Measurements from ENCODE around the gene TMEM132D. TPM values are rescaled to one million over a fixed set of nuclear protein-coding genes. Genes with fewer than 3 reads are reported as not detected.
A peak's percentile ranks its signal among the peaks of the same experiment; 100 is the strongest.

TMEM132D gene
- total and polyA plus RNA-seq, 2 of the 8 experiments (the other 6 are each of a cell fraction or from before 2014, with no cell fraction given) = 3.5 to 10.1 TPM

- no peaks in the 10 kb centered on the region for H3K27me3 ChIP-seq (replicated peaks in 1 of 4; ENCODE audit: control insufficient read depth in 3 of 4, extremely low read depth in 1 of 4, insufficient read depth in 3 of 4, low read length in 3 of 4)
- H3K23me2 ChIP-seq (ENCODE audit: low read depth, low read length) = peaks cover 2% of the 10 kb centered on the region; the same call in 1 of the 2 replicates
- peak overlapping the region; percentile 43; the same call in 1 of the 2 replicates for H2AK5ac ChIP-seq (ENCODE audit: low read depth, low read length)
- peak overlapping the region; percentile 72; the same call in 1 of the 2 replicates for H2BK20ac ChIP-seq (ENCODE audit: low read length)
- no peaks in the 10 kb centered on the region for H3K79me2 ChIP-seq (ENCODE audit: control insufficient read depth in 1 of 2, insufficient read depth in 2 of 2, low read length in 2 of 2)
- no peak overlapping the region for H3K4ac ChIP-seq (replicated peaks; ENCODE audit: insufficient read length, low read depth, low read length)
- H3K18ac ChIP-seq (ENCODE audit: extremely low read depth, low read length) = 0 out of 2 replicates have a peak overlapping the region, but pooled peaks have one; percentile 26
- no peak overlapping the region for H3K14ac ChIP-seq (ENCODE audit: insufficient read length)
- no peak overlapping the region for H2AFZ ChIP-seq (ENCODE audit: low read length)
- H3K9ac ChIP-seq (replicated peaks in 1 of 4; ENCODE audit: extremely low read depth in 1 of 4, low read depth in 3 of 4, low read length in 3 of 4) = no peak overlapping the region
- no peak overlapping the region for H4K91ac ChIP-seq (replicated peaks; ENCODE audit: insufficient read length, low read length)
- no peak overlapping the region for H3K56ac ChIP-seq (replicated peaks; ENCODE audit: insufficient read length, low read depth, low read length)
- no peak overlapping the region for H2BK120ac ChIP-seq (replicated peaks; ENCODE audit: low read depth, low read length)
- peak overlapping the region in 1 of 4 experiments; percentile 32; a peak in 1 of 8 replicates for H3K4me3 ChIP-seq (ENCODE audit: extremely low read depth in 1 of 4, insufficient read depth in 2 of 4, low read depth in 3 of 4, low read length in 4 of 4)
- FAIRE-seq (peak; percentile 80), DNase-seq (ENCODE audit: low read depth in 1 of 2, low spot score in 2 of 2) (peak in 1 of 2 experiments; percentile 31)
- no peak overlapping the region for H4K8ac ChIP-seq (ENCODE audit: extremely low read depth, insufficient read depth, low read length)
- peaks cover 4 to 20% (median 14%) of the 10 kb centered on the region in 4 experiments for H3K4me1 ChIP-seq (replicated peaks in 1 of 4; ENCODE audit: control insufficient read depth in 3 of 4, insufficient read depth in 4 of 4, low read length in 3 of 4)
- H3K36me3 ChIP-seq (ENCODE audit: control insufficient read depth in 2 of 4, insufficient read depth in 4 of 4, low read length in 3 of 4) = no peaks in the 10 kb centered on the region
- no peaks in the 10 kb centered on the region for H3K9me3 ChIP-seq (ENCODE audit: insufficient read depth in 2 of 2, low read depth in 1 of 2, low read length in 1 of 2)
- H2BK15ac ChIP-seq (ENCODE audit: low read length) = no peak overlapping the region
- H2BK5ac ChIP-seq (ENCODE audit: low read depth, low read length) = peak overlapping the region; percentile 57; the same call in 1 of the 2 replicates
- no peaks in the 10 kb centered on the region for H3K79me1 ChIP-seq (ENCODE audit: low read depth, low read length)
- POLR2A ChIA-PET (ENCODE audit: partially characterized antibody) = no interaction called here
- WGBS, 2 experiments (ENCODE audit: extremely low coverage in 1 of 2, insufficient coverage in 1 of 2, insufficient read length in 1 of 2, insufficient replicate concordance in 2 of 2, low coverage in 1 of 2, low lambda C conversion rate in 2 of 2, missing lambda C conversion rate in 1 of 2) = 29% methylated on average over 17 of the region's 17 CpGs; no CpG with 5 or more reads in 1 of the 2 experiments
- peak overlapping the region; percentile 78 for H2BK12ac ChIP-seq (ENCODE audit: low read depth, low read length)
- no peak overlapping the region for H3K23ac ChIP-seq (ENCODE audit: insufficient read length)
- CTCF ChIA-PET (ENCODE audit: partially characterized antibody) = no interaction called here
- H4K5ac ChIP-seq (ENCODE audit: insufficient read length, low read depth, low read length) = no peak overlapping the region
- peak overlapping the region; percentile 55 to 65 for H3K4me2 ChIP-seq (ENCODE audit: insufficient read depth in 1 of 2, low read depth in 2 of 2, low read length in 2 of 2)
- H4K20me1 ChIP-seq (replicated peaks in 1 of 2; ENCODE audit: control insufficient read depth in 1 of 2, insufficient read depth in 2 of 2, low read length in 2 of 2) = no peaks in the 10 kb centered on the region
- H3K27ac ChIP-seq (ENCODE audit: low read depth, low read length) = no peak overlapping the region
- TF ChIP-seq ATF2 (IDR thresholded peaks at IDR 0.05; ENCODE audit: low read length) = no peak
- TF ChIP-seq ZNF274 (IDR thresholded peaks at IDR 0.05; ENCODE audit: borderline replicate concordance, extremely low read depth, low read length) = no peak
- TF ChIP-seq KDM5A (IDR thresholded peaks at IDR 0.05; ENCODE audit: low read length) = no peak
- no peak for TF ChIP-seq ASH2L (IDR thresholded peaks at IDR 0.05; ENCODE audit: low read length)
- no peak for TF ChIP-seq CEBPB (IDR thresholded peaks at IDR 0.05; ENCODE audit: low read depth, low read length)
- TF ChIP-seq JUN (IDR thresholded peaks at IDR 0.05; ENCODE audit: low read depth, low read length) = no peak
- 0 out of 2 replicates have a peak, but pooled peaks have one; percentile 18 for TF ChIP-seq MAX (IDR thresholded peaks at IDR 0.05)
- TF ChIP-seq CTBP2 (IDR thresholded peaks at IDR 0.05; ENCODE audit: borderline replicate concordance, insufficient read depth, insufficient read length, low read length) = no peak
- TF ChIP-seq RAD21 (IDR thresholded peaks at IDR 0.05 in 1 of 2, conservative IDR thresholded peaks at IDR 0.05 in 1 of 2; ENCODE audit: low read depth in 2 of 2, low read length in 2 of 2) = no peak
Measured at GRCh38 chr12:129532707-129533499, 370.9 kb downstream of the TMEM132D start.

Measured in H1 (cell line).